ENCODE measurements around the gene ADGRB2.

DNA sequence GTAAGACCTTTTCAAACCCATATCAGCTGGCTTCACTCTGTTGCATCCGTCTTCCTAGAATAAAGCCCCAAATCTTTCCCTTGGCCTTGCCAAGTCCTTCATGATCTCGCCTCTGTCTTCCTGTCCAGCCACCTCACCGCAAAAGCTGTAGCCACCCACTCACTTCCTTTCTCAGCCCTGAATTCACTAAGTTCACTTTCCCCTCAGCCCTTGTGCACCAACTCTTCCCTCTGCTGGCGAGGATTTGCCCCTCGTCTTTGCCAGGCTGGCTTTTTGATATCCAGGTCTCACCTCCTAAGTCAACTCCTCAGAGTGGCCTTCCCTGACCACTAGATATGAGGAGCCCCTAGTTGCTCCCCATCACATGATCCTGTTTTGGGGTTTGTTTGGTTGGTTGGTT, 56.4 kb downstream of the ADGRB2 start:
- TF ChIP-seq, protein P1, sequence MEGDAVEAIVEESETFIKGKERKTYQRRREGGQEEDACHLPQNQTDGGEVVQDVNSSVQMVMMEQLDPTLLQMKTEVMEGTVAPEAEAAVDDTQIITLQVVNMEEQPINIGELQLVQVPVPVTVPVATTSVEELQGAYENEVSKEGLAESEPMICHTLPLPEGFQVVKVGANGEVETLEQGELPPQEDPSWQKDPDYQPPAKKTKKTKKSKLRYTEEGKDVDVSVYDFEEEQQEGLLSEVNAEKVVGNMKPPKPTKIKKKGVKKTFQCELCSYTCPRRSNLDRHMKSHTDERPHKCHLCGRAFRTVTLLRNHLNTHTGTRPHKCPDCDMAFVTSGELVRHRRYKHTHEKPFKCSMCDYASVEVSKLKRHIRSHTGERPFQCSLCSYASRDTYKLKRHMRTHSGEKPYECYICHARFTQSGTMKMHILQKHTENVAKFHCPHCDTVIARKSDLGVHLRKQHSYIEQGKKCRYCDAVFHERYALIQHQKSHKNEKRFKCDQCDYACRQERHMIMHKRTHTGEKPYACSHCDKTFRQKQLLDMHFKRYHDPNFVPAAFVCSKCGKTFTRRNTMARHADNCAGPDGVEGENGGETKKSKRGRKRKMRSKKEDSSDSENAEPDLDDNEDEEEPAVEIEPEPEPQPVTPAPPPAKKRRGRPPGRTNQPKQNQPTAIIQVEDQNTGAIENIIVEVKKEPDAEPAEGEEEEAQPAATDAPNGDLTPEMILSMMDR (IDR thresholded peaks at IDR 0.05) = no peak
- TF ChIP-seq POLR2A (IDR thresholded peaks at IDR 0.05) = no peak

Data from esophagus squamous epithelium (tissue), 4 donors.